DND-41 (cell line): Measurements from ENCODE around the gene PITPNM3.

Source experiments
- ATAC-seq: fragments of 200-7000 bp; cut with Tn5 transposase; 3 replicates; pipeline ENCODE4 v1.9.1; 2021; ENCODE audit warnings: low read depth; ENCODE audit not compliant: insufficient read depth
- DNase-seq: peaks from one replicate; pipeline ENCODE4 v3.0.0-alpha.2; 2020
- H2AFZ ChIP-seq: 2 replicates; pipeline ENCODE4 v1.6.0; 2012; ENCODE audit warnings: low read depth, low read length
- H3K27ac ChIP-seq: 2 replicates; pipeline ENCODE4 v1.5.1; 2012; ENCODE audit warnings: low read length, inconsistent platforms
- H3K27me3 ChIP-seq: fragments of 200-600 bp; sonication (generic); 2 replicates; pipeline ENCODE4 v1.6.0; 2012; ENCODE audit warnings: low read length, mild to moderate bottlenecking, inconsistent platforms; ENCODE audit not compliant: insufficient read depth, poor library complexity
- H3K36me3 ChIP-seq: 2 replicates; pipeline ENCODE4 v1.5.1; 2012; ENCODE audit warnings: low read length, inconsistent platforms; ENCODE audit not compliant: insufficient read depth
- H3K4me1 ChIP-seq: 2 replicates; pipeline ENCODE4 v1.5.1; 2012; ENCODE audit warnings: mild to moderate bottlenecking, low read length; ENCODE audit not compliant: insufficient read depth
- H3K4me2 ChIP-seq: 2 replicates; pipeline ENCODE4 v1.6.0; 2012; ENCODE audit warnings: mild to moderate bottlenecking, moderate library complexity, low read length, inconsistent platforms; ENCODE audit not compliant: insufficient read depth
- H3K4me3 ChIP-seq, 2 experiments: fragments of 200-600 bp in 1 of 2; shearing (Covaris generic) in 1 of 2; 2 replicates each; pipeline ENCODE4 v1.5.1; 2012 to 2016; ENCODE audit warnings: inconsistent platforms in 2 of 2, low read length in 2 of 2, mild to moderate bottlenecking in 2 of 2, low read depth in 1 of 2, moderate library complexity in 1 of 2
- H3K79me2 ChIP-seq: 2 replicates; pipeline ENCODE4 v1.6.0; 2012; ENCODE audit warnings: low read length, inconsistent platforms; ENCODE audit not compliant: insufficient read depth
- H3K9ac ChIP-seq: 2 replicates; pipeline ENCODE4 v1.6.0; 2012; ENCODE audit warnings: low read depth, mild to moderate bottlenecking, inconsistent platforms, low read length, moderate library complexity
- H3K9me3 ChIP-seq: 2 replicates; pipeline ENCODE4 v1.5.1; 2012; ENCODE audit warnings: low read length, moderate library complexity, mild to moderate bottlenecking, inconsistent platforms; ENCODE audit not compliant: insufficient read depth, severe bottlenecking
- H4K20me1 ChIP-seq: 2 replicates; pipeline ENCODE4 v1.6.0; 2012; ENCODE audit warnings: low read length; ENCODE audit not compliant: insufficient read depth
- EZH2 ChIP-seq: IDR thresholded peaks from 3 replicates; pipeline ENCODE4 v1.6.1; 2012; ENCODE audit warnings: borderline replicate concordance, low read depth, mild to moderate bottlenecking, moderate library complexity, low read length, inconsistent platforms; ENCODE audit not compliant: severe bottlenecking
- TF ChIP-seq, protein P1 (sequence below): IDR thresholded peaks from 2 replicates; pipeline ENCODE4 v1.5.1; 2012; ENCODE audit warnings: borderline replicate concordance, low read length, moderate library complexity, mild to moderate bottlenecking; ENCODE audit not compliant: poor library complexity, severe bottlenecking; ENCODE audit errors: extremely low read depth

The PITPNM3 gene

DNA sequence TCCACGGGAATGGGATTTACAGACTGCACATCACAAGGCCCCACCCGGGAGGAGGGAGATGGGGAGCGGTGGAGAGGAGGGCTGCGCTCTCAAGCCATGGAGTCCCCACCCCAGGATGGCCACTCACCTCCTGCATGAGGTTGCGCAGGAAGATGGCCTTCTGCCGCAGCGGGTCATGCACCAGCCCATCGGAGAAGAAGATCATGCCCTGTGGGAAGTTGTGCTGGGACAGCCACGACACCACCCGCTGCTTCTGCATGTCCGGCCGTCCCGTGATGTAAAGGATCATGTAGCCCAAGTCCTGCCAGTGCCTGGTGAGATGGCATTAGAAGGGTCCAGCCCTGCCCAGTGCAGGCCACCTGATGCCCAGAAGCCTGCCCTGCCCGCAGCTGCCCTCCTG, 95.1 kb downstream of the PITPNM3 start:
- Histone ChIP-seq H3K27ac (no peak overlapping the region), H3K4me2 (no peak overlapping the region), H4K20me1 (no peaks in the 10 kb centered on the region), H3K36me3 (no peaks in the 10 kb centered on the region), H3K79me2 (no peaks in the 10 kb centered on the region), H3K9me3 (no peaks in the 10 kb centered on the region), H3K4me1 (no peaks in the 10 kb centered on the region), H2AFZ (no peak overlapping the region), H3K4me3 (no peak overlapping the region), H3K9ac (no peak overlapping the region), H3K27me3 (no peaks in the 10 kb centered on the region)
- no peak for DNase-seq
- TF ChIP-seq, protein P1, sequence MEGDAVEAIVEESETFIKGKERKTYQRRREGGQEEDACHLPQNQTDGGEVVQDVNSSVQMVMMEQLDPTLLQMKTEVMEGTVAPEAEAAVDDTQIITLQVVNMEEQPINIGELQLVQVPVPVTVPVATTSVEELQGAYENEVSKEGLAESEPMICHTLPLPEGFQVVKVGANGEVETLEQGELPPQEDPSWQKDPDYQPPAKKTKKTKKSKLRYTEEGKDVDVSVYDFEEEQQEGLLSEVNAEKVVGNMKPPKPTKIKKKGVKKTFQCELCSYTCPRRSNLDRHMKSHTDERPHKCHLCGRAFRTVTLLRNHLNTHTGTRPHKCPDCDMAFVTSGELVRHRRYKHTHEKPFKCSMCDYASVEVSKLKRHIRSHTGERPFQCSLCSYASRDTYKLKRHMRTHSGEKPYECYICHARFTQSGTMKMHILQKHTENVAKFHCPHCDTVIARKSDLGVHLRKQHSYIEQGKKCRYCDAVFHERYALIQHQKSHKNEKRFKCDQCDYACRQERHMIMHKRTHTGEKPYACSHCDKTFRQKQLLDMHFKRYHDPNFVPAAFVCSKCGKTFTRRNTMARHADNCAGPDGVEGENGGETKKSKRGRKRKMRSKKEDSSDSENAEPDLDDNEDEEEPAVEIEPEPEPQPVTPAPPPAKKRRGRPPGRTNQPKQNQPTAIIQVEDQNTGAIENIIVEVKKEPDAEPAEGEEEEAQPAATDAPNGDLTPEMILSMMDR, result no peak
- TF ChIP-seq EZH2, result no peak
- ATAC-seq, result no peak

DNA sequence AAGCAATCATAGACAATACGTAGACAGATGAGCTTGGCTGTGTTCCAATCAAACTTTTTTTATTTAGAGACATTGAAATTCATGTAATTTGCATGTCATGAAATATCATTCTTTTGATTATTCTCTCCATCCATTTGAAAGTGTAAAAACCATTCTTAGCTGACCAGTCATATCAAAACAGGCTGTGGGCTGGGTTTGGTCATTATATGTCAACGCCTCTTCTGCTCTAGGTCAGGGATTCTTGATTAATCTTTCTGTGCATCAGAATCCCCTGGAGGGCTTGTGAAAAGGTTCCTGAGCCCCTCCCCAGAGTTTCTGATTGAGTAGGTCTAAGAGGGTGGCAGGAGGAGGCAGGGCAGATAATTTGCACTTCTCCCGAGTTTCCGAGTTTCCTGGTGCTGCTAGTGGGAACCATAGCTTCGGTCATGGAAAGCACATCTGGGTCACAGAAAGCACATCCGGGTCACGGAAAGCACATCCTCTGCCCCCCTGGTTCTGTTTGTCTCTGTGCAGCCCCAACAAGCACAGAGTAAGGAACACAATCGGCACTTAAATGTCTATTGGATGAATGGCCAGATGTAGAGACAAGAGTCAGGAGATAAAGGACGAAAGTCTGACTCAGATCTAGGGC, 95.7 kb downstream of the PITPNM3 start:
- Histone ChIP-seq H2AFZ (no peak overlapping the region), H3K79me2 (no peaks in the 10 kb centered on the region), H3K9ac (no peak overlapping the region), H4K20me1 (no peaks in the 10 kb centered on the region), H3K27ac (no peak overlapping the region), H3K9me3 (no peaks in the 10 kb centered on the region), H3K4me3 (no peak overlapping the region), H3K4me2 (no peak overlapping the region), H3K36me3 (no peaks in the 10 kb centered on the region), H3K27me3 (no peaks in the 10 kb centered on the region), H3K4me1 (no peaks in the 10 kb centered on the region)
- no peak for TF ChIP-seq EZH2
- TF ChIP-seq, protein P1, result no peak
- DNase-seq (no peak), ATAC-seq (no peak)

DNA sequence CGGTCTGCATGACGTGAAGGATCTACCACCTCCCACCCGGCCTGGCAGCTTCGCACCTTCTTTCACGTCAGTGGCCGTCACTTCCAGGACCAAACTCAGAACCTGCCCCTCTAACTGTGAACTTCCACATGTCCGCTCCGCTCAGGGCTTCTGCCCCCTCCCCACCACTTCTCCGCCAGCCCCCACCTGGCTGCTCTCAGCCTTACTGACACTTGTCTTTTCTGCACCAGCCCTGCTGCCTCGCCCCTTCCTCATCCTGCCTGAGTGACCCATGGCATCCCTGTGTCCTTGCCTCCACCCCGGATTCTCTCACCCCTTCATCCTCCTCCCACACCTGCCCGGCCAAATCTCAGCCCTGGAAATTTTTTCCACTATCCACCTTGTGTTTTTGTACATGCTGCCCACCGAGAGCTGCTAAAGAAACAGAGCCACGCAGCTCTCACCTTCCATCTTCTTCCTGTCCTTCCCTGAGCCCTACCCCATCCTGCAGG, 97.8 kb downstream of the PITPNM3 start:
- no peak overlapping the region for H3K4me3 ChIP-seq
- H2AFZ ChIP-seq, result no peak overlapping the region
- no peaks in the 10 kb centered on the region for H3K9me3 ChIP-seq
- H3K27me3 ChIP-seq, result no peaks in the 10 kb centered on the region
- H3K79me2 ChIP-seq, result no peaks in the 10 kb centered on the region
- H4K20me1 ChIP-seq, result no peaks in the 10 kb centered on the region
- DNase-seq, result no peak
- no peaks in the 10 kb centered on the region for H3K4me1 ChIP-seq
- TF ChIP-seq, protein P1, result no peak
- no peak for TF ChIP-seq EZH2
- H3K36me3 ChIP-seq, result no peaks in the 10 kb centered on the region
- ATAC-seq, result no peak
- H3K9ac ChIP-seq, result no peak overlapping the region
- no peak overlapping the region for H3K4me2 ChIP-seq
- H3K27ac ChIP-seq, result no peak overlapping the region
